HG03457 (cell line): ENCODE data around the gene ESPNL.

Experiments used
- ATAC-seq: cut with Tn5 transposase; IDR thresholded peaks from one replicate; pipeline ENCODE4 v1.9.1; 2021; ENCODE audit warnings: moderate number of reproducible peaks; ENCODE audit not compliant: unreplicated experiment

Gene ESPNL

GRCh38 chr2:238155761-238156694 is 55.9 kb downstream of the ESPNL start:
- ATAC-seq, result no peak

- ATAC-seq, result no peak
Measured at GRCh38 chr2:238157506-238158017, 57.4 kb downstream of the ESPNL start.

GRCh38 chr2:238158018-238158508 is 57.9 kb downstream of the ESPNL start:
- no peak for ATAC-seq

- no peak for ATAC-seq
Measured at GRCh38 chr2:238158509-238159070, 58.5 kb downstream of the ESPNL start, which contains the start of gene ERFE. TSS of gene ERFE (plus strand) at chr2:238158970. CDS start at chr2:238159008, 38 bp downstream.

GRCh38 chr2:238159071-238159539 is 59.0 kb downstream of the ESPNL start:
- ATAC-seq, result no peak

GRCh38 chr2:238159661-238160205 is 59.6 kb downstream of the ESPNL start:
- ATAC-seq, result no peak

- ATAC-seq, result no peak
Measured at GRCh38 chr2:238160206-238161129, 60.3 kb downstream of the ESPNL start.

GRCh38 chr2:238161291-238162051 is 61.3 kb downstream of the ESPNL start:
- no peak for ATAC-seq

GRCh38 chr2:238162251-238162845 is 62.2 kb downstream of the ESPNL start:
- ATAC-seq, result no peak

GRCh38 chr2:238162846-238163441 is 62.8 kb downstream of the ESPNL start:
- ATAC-seq, result no peak

GRCh38 chr2:238163481-238164198 is 63.5 kb downstream of the ESPNL start:
- ATAC-seq, result no peak

GRCh38 chr2:238164906-238165287 is 64.8 kb downstream of the ESPNL start:
- no peak for ATAC-seq

GRCh38 chr2:238165288-238165921 is 65.3 kb downstream of the ESPNL start:
- no peak for ATAC-seq

- no peak for ATAC-seq
Measured at GRCh38 chr2:238166391-238167343, 66.5 kb downstream of the ESPNL start.

GRCh38 chr2:238167344-238167715 is 67.2 kb downstream of the ESPNL start:
- ATAC-seq, result no peak

GRCh38 chr2:238167761-238168160 is 67.6 kb downstream of the ESPNL start:
- no peak for ATAC-seq
